ENCODE results near the gene LARGE1.

The LARGE1 gene

GRCh38 chr22:33539202-33539901 is 380.9 kb downstream of the LARGE1 start:
- DNase-seq = no peak

DNA sequence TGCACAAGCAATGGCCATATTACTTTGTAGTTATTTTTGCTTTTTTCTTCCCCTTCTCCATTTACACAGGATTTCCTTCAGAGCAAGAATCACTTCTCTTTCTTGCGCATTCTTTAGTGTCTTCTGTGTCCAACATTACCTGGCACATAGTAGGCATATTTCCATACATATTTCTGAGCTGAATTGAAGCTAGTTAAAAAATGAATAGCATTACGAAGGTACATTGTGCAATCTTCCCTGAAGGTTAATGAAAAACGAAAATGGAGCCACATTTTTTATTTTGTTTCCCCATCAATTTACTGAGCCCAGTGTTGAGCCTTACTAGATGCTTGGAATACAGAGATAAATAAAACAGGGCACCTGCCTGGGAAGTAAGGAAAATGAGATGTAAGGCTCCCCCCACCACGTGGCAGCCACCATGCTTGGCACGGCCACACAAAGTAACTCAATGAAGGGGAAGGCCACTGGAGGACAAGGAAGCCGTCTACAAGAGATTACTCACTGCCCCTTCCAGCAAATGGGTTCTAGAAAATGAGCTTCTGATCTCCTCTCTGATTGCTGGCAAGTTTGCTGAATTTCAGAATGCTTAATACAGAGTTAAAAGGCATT is 381.9 kb downstream of the LARGE1 start:
- DNase-seq = no peak

DNA sequence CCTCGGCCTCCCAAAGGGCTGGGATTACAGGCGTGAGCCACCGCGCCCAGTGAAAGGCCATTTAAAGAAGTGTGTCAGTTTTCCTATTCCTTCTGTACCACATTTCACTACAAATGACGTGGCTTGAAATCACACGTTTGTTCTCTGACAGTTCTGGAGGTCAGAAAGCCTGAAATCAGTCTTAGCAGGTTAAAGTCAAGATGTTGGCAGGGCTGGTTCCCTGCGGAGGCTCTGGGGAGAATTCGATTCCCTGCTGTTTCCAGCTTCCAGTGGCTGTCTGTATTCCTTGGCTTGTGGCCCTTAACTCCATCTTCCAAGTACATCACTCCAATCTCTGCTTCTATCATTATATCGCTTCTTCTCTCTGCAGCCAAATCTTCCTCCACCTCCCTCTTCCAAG is 383.2 kb downstream of the LARGE1 start:
- DNase-seq = no peak

- no peak for DNase-seq
Observed at GRCh38 chr22:33535937-33536875, 384.1 kb downstream of the LARGE1 start.

DNA sequence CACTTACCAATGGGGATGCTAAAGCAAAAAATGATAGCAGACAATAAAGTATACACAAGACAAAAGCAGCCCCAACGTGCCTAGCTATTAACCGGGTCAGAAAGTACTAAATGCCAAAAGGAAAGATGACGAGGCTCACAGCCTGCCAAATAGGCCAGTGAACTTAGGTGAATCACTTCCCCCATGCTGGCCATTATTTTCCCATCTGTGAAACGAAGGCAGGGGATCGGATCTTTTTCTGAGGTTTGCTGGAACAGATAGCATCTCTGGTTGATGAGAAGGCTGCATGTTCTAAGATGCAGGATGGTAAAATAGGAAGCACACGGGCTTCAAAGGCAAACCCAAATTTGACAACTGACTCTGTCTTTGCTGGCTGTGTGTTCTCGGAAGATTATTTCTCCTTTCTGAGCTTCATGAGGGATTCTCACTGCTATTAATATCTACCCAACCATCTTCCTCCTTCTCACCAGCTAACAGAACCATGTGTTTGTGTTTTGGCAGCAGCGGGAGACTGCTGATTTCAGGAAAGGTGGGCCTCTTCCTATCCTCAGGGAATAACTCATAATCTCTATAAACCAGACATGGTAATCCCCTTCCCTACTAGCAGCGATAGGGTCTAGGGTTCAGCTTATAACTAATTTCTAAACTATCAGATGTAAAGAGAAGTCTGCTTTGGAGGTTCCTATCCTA is 390.7 kb downstream of the LARGE1 start:
- no peak for DNase-seq

DNA sequence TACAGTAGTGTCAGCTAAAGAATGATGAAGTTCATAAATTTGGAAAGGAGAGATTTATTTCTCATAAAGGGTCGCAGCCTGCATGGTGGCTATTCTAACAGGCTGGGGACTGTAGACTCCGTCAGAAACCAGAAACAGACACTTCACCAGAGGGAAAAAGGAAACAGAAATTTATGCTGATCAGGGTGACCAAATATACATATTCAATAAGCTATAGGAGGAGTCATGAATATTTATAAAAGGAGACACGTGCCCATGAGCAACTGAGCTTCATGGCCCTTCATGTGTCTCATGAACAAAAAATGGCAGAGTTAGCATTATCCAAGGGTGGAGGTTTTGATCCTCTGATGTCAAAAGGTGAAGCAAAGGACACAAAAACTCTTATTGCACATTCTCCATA is 392.1 kb downstream of the LARGE1 start:
- no peak for DNase-seq

- DNase-seq = no peak
Observed at GRCh38 chr22:33526434-33527107, 393.7 kb downstream of the LARGE1 start.

DNA sequence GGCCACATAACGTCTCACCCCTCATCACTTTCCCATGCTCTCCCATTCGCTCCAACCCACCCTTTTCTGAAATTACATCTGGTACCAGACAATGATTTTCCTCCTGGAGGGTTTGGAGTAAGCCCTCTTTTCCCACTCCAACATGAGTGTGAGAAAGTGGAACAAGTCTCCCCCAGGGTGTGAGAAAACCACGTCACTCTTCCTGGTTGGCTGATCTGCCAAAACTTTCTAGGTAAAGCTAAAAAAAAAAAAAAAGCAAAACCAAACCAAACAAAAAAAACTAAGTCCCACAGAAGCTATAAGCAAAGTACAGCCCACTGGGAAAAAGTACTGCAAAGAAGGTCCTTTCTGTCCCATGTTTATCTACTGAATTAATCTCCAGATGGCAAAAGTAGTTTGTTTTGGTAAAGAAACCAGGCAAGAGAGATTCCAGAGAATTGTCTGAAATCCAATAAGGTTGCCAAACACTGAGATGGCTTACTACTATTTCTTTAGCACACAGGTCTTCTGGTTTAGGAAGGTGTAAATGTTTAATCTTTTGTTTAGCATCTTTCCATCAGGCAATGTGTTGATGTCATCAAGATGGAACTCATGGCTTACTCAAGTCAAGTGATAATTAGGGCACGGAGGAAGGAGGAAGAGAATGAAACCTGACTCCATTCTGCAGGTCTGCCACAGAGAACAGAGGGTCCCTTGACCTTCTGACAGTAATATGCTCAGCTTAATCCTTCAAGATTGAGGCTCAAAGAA is 395.6 kb downstream of the LARGE1 start:
- no peak for DNase-seq

- DNase-seq = no peak
Observed at GRCh38 chr22:33521879-33522665, 398.2 kb downstream of the LARGE1 start.

- no peak for DNase-seq
Observed at GRCh38 chr22:33520904-33521780, 399.1 kb downstream of the LARGE1 start.

GRCh38 chr22:33519974-33520903 is 400.0 kb downstream of the LARGE1 start:
- DNase-seq = no peak

DNA sequence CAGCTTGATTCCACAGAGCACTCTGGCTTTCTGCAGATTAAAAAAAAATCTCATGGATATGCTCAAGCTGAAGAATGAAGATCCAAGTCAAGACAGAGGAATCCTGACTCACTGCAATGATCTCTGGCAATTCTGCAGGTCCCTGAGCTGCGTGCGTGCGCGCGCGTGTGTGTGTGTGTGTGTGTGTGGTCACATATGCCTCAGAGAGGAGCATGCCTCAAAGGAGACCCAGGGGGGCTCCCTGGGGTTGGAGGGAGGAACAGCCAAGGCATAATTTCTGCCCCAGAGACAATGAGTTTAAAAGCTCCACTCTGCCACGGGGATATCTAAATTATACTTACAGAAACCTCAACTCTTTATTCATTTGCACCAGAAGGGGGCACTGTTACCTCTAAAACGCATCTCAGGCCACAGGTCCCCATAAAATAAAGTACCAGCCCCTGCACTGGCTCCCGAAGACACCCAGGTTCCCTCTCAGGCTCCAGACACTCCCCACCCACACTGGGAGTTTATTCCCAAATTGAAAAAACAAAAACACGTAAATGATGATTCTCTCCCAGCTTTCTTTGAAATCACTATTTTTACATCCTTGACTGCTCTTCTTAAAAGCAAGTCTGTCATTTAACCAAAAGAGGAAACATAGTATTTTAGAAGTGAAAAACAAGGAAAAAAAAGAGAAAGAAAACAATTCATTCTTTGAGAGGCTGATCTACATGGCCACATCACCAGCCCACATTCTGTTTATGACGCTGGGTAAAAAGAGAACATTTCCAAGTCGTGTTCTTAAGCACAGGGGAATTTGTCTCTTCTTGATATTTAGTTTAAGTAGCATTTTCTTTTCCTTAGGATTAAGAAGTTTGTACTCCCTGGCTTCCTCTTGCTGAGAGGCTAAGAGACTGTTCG is 401.0 kb downstream of the LARGE1 start:
- DNase-seq = peak; percentile 10

DNA sequence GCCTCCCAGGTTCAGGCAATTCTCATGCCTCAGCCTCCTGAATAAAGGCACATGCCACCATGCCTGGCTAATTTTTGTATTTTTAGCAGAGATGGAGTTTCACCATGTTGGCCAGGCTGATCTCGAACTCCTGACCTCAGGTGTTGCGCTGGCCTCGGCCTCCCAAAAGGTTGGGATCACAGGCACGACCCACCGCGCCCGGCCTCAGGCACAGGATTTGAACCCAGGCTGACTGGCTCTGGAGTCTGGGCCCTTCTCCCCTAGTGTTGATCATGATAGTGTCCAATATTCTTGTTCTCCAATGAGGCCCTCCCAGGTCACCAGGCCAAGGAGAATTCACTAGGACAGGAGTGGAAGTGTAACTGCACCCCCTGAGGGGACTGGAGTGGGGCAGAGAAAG is 401.9 kb downstream of the LARGE1 start:
- DNase-seq = no peak

- DNase-seq = no peak
Observed at GRCh38 chr22:33515795-33516194, 404.5 kb downstream of the LARGE1 start.

DNA sequence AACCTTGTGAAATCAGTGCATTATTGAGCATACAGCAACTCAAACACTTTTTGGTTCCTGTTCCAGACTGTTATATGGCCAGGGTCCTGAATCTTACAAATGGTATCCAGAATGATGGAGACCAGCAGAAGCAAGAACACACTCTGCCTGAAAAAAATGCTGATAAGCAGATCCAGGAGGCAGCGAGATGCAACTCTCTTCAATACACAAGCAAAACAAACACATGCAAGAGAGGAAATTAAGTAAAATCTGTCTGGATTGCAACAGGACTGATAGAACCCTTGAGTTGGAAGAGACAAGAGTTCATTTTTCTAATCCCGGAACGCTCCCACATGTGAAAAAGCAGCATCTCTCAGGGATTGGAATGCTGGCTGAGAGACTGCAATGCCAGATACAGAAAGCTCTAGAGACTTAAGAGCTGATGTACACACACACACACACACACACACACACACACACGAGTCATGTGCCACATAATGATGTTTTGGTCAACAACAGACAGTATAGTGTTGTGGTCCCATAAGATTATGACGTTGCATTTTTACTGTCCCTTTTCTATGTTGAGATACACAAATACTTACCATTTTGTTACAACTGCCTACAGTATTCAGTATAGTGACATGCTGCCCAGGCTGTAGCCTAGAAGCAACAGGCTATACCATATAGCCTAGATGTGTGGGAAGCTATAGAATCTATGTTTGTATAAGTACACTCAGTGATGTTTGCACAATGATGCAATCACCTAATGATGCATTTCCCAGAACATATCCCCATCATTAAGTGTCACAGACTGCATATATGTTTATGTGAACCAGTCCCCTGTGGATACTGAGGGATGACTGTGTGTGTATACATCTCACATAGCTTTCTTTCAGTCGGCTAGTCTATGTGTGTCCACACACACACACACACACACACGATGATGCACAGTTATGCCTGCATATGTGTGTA is 406.6 kb downstream of the LARGE1 start:
- DNase-seq = no peak

GRCh38 chr22:33512908-33513307 is 407.4 kb downstream of the LARGE1 start:
- no peak for DNase-seq
